Inflammatory macrophage treated with lipopolysaccharide for 1 hour (primary cell): Measurements from ENCODE around the gene CEACAM1.
"Not testable (repeated sequence)": the region's sequence is repeated elsewhere in the genome, so short reads cannot be mapped to it uniquely, and the experiment has no call there.

Experiments
- DNase-seq, 2 donors: peaks; one replicate each; pipeline ENCODE4 v3.0.0-alpha.2; 2020 to 2022

Gene CEACAM1

DNA sequence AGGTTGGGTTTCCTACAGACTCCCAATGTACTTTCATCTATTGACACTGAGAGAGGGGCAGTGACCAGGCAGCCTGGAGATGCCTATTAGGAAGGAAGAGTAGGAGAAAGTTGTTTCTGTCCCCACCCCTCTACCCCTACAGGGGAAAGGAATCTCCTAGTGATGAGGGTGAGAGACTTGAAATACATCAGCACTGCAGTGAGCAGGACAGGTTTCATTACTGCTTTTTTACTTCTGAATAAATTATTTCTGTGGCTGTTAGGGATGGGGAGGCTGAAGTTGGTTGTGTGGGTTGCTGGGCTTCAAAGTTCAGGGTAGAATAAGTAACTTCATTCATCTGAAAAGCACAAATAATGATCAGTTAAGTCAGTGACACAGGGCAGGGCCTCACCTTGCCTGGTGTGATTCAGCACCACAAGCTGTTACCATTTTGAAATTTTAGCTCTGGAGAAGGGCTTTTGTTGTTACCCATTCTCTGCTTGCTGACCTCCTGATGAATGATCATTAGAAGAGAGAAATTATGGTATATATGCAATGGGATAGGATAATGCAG lies 19.3 kb downstream of the CEACAM1 start:
- DNase-seq: no peak

DNA sequence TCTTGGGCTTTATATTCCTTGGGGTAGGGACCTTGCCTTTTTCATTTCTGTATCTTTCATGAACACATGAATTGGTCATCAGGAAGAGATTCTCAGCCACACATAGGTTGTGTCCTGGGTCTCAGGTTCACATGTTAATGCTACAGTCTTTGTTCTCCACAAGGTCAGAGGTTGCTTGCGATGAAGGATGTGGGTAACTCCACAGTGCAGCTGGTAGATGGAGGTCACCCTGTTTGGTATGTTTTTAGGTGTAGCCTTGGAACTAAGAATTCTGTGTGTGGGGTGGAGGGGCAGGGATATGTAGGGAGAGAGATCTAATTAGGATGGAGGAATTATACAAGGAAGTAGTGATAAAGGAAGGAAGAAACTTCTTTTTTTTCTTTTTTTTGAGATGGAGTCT lies 23.2 kb downstream of the CEACAM1 start:
- DNase-seq: no peak

DNA sequence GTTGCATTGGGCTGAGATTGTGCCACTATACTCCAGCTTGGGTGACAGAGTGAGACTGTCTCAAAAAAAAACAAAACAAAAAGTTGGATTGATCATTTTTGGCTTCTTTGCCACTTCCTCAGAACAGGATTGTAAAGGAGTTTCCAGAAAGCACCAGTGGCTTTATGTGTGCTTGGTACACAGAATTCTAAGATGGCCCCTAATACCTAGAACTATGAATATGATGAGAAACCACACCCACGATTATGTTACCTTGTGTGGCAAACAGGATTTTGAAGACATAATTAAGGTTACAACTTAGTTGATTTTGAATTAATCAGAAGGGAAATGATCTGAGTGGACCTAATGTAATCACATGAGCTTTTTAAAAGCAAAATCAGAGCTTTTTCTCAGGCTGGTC lies 26.5 kb downstream of the CEACAM1 start:
- no peak for DNase-seq

DNA sequence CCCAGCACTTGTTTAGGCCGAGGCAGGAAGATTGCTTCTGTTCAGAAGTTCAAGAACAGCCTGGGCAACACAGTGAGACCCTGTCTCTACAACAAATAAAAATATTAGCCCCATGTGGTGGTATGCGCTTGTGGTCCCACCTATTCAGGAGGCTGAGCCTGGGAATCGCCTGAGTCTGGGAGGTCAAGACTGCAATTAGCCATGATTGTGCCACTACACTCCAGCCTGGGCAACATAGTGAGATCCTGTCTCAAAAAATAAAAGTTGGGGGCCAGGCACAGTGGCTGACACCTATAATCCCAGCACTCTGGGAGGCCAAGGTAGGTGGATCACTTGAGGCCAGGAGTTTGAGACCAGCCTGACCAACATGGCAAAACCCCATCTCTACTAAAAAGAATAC lies 27.0 kb downstream of the CEACAM1 start:
- not testable (repeated sequence) for DNase-seq

DNA sequence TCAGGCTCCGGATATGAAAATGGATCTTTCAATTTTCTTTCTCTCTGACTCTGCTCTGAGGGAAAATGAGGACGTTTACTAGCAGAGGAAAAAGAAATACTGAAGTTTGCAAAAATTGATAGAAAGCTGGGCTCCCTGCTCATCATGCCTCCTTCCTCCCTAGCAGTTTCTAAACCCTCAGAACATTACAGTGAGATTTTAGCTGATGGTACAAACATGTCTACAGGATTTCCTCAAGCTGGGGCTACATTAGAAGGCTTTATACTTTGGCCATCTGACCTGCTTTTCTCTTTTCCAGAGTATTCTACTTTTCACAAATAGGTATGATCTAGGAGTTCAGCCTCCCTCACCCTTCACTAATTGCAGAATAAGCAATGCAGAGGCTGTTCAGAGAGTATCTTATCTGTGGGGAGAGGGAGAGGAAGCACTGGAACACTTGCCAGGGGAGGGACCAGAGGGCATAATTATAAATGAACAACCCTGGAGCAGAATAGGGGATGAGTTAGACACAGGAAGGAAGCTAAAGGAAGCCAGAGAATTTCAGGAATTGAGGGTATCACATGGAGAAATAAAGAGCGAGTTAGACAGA lies 30.0 kb downstream of the CEACAM1 start:
- DNase-seq: no peak

DNA sequence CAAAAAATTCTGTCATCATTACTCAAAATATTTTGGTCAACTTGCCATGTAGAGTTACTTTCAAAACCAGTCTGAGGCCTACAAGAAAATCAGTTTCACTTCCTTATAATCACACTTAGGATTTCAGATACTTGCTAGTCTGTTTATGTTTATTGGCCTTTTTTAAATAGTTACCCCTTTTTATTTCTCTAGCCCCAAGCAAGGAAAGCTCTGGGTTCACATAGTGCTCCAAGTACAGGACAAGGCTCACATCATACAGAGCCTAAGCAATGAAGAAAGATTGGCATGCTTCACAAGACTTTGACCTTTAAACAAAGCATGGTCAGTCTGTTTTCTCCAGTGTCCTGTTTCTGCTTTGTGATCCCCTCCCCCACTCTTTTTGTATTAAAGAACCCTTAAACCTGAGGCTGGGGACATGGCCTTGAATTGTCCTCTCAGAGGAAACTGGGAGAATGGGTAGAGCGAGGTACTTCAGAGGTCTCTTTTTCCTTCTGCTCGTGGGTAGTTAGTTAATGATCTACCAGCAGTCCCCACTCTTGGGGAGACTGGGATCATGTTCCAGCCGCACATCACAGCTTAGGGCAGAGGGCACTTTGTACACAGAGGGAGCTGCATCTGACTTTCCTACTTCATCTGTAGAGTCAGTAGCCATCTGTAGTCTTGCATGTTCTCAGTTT lies 30.7 kb downstream of the CEACAM1 start:
- DNase-seq: peak; percentile 48 to 49

DNA sequence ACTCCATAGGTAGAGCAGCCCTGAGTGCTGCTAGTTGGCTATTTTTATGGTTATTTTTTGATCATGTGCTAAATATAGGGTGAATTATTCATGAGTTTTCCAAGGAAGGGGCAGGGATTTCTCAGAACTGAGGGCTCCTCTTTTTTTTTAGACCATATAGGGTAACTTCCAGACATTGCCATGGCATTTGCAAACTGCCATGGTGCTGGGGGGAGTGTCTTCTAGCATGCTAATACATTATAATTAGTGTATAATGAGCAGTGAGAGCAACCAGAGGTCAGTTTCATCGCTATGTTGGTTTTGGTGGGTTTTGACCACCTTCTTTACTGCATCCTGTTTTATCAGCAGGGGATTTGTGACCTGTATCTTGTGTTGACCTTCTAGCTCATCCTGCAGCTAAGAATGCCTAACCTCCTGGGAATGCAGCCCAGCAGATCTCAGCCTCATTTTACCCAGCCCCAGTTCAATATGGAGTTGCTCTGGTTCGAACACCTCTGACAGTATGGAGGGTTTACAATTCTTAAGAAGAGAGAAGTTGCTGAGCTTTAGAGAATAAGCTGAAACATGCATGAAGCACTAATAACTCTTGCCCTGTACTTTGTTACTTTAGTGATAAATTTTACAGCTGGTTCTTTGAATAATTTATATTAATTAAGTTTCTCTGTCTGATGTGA lies 31.7 kb downstream of the CEACAM1 start:
- DNase-seq: no peak

DNA sequence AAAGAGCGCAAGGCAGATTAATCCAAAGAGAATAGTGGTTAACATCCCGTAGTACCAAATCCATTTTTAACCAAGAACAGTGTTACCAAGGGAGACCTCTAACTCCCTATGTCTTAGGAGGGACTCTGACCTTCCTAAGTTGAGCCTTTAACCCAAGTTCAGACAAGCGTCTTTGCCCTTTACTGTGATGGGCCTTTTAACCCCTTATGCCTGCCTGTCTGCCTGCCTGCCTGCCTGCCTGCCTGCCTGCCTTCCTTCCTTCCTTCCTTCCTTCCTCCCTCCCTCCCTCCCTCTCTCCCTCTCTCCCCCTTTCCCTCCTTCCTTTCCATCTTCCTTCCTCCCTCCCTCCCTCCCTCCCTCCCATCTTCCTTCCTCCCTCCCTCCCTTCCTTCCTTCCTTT lies 32.6 kb downstream of the CEACAM1 start:
- DNase-seq: no peak

DNA sequence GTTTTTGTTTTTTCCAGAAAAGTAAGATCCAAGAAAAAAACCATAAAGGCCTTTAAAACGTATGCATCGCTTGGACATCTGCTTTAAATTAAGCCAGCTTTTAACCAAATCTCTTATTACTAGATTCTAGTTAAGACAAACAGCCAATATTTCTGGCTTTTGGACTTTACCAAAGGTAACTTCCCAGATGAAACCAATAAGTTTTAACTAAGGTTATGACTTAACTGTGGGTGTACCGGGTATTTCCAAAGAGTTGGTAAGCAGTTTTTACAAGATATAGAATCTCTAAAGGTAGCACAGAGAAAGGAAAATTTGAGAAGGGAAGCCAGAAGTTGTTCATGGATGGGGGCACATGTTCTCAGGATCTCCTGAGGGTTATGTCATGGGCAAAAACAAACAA lies 34.0 kb downstream of the CEACAM1 start:
- DNase-seq: no peak

DNA sequence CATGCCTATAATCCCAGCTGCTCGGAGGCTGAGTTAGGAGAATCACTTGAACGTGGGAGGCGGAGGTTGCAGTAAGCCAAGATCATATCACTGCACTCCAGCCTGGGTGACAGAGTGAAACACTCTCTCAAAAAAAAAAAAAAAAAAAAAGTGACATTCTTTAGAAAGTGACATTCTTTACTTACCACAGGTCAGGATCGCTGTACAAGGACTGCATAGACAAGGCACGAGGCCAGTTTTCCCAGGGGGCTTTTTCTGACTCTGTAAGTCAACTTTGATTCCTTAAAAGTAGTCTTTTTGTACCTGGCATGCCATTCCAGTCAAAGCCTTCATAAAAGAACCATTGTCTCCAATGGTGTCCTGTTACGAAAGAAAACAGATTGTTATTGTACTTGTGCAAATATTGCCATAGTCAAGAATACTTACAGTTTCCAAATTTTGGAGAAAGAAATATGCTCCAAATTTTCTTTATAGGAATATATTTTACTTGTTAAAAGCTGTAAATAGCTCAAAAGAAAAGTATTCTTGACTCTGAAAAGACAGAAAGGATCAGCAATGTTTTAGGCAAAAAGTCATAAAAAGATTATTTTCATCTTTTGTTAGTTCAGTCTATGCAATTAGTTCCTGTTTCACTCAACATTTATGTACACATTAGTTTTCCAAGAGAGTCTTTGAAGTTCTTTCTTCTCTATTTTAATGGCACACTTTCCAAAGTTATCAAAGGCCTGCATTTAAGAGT lies 39.3 kb downstream of the CEACAM1 start:
- no peak for DNase-seq

DNA sequence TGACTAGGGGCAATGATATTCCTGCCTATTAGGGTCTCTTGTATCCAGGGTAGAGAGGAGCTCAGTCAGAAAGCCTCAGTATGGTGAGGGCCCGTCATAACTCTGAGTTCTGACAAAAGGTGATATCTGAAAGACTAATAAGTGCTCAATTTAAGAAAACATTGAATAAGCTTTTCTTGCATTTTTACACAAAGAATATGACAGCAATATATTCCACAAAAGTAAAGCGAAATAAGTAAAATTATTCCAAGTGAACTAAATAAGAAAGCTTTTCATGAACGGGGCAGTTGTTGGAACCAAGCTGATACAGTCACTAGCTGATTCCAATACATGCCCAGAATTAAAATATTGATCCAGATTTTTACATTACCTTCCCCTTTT lies 40.5 kb downstream of the CEACAM1 start:
- DNase-seq: no peak

DNA sequence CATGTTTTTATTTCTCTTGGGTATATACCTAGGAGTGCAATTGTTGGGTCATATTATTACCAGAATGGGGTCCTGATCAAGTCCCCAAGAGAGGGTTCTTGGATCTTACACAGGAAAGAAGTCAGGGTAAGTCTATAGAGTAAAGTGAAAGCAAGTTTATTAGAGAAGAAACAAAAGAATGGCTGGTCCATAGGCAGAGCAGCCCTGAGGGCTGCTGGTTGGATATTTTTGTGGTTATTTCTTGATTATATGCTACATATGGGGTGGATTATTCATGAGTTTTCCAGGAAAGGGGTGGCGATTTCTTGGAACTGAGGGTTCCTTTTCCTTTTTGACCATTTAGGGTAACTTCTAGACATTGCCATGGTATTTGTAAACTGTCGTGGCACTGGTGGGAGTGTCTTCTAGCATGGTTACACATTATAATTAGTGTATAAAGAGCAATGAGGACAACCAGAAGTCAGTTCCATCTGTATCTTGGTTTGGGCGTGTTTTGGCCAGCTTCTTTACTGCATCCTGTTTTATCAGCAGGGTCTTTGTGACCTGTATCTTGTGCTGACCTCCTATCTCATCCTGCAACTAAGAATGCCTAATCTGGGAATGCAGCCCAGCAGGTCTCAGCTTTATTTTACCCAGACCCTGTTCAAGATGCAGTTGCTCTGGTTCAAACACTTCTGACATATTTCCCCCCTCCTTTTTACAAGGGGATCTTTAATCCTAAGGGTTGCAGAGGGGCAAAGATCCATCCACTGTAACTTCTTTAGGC lies 41.1 kb downstream of the CEACAM1 start:
- DNase-seq: peak in 1 of 2 donors; percentile 60

DNA sequence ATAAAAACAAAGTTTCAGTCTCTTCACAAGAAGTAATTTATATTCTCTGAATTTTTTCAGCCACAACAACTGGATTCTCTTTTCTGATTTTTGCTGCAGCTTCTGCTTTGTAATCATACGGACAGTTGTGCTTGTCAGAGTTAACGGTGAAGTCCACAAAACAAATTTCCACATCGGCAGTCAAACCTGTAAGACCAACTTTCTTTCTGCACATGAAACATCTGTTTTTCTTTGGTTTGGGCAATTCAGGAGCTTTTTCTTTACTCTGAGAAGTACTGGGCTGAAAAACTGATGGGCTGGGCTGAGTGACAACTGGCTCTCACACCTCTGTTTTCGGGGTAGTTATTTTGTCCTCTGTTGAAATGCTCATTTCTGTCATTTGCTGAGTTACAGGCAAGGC lies 43.2 kb downstream of the CEACAM1 start:
- DNase-seq: not testable (repeated sequence)

DNA sequence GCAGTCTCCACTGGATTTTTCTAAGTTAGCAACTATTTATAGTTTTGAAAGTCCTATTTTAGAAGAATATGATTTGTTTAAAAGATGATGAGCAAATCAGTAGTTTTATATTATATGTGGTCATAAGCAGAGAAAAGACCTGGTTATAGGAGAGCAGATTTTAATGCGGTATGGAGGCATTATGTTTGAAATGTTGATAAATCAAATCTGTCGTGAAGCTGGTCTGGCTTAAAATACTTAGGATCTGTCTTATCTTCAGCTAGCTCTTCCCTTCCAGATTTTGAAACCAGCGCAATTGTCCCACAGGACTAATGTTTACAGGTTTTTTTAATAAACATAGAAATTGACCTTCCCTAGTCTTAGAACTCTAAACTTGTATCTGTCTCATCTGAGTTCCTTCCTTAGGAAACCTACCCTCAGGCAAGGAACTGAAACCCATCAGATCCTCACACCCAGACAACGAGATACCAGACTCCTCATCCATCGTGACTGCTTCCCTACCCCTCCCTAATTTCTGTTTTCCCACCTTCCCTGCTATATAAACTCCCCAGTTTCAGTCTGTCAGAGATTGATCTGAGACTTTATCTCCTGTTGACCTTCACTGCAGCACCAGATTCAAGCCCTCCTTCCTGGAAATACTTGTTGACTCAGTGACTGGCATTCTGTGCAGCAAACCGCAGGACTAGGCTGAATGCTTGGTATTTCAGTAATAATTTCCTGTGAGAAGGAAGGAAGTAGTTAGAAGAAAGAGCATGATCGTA lies 47.8 kb downstream of the CEACAM1 start:
- peak in 1 of 2 donors; percentile 58 for DNase-seq

DNA sequence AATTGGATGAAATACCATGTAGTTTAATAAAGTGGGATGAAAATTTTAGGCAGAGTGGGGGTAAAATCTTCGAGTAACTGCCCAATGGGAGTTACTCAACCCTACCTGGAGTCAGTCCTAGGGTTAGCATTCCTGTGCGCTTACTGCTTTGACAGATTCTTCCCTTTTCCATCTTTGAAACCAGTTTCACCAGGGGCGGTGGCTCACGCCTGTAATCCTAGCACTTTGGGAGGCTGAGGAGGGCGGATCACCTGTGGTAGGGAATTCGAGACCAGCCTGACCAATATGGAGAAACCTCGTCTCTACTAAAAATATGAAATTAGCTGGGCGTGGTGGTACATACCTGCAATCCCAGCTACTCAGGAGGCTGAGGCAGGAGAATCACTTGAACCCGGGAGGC lies 48.5 kb downstream of the CEACAM1 start:
- no peak for DNase-seq

DNA sequence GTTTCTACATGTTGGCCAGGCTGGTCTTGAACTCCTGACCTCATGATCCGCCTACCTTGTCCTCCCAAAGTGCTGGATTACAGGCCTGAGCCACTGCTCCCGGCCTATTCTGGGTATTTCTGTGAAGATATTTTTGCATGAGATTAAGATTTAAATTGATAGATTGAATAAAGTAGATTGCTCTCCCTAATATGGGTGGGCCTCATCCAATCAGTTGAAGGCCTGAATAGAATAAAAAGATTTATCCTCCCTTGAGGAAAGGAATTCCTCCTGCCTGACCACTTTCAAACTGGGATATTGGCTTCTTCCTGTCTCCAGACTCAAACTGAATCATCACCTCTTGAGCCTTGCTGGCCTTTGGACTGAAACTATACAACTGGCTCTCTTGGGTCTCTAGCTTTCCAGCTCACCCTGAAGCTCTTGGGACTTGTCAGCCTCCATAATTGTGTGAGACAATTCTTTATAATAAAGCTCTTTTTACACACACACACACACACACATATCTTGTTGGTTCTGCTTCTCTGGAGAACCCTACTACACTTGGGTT lies 49.4 kb downstream of the CEACAM1 start:
- DNase-seq: no peak

DNA sequence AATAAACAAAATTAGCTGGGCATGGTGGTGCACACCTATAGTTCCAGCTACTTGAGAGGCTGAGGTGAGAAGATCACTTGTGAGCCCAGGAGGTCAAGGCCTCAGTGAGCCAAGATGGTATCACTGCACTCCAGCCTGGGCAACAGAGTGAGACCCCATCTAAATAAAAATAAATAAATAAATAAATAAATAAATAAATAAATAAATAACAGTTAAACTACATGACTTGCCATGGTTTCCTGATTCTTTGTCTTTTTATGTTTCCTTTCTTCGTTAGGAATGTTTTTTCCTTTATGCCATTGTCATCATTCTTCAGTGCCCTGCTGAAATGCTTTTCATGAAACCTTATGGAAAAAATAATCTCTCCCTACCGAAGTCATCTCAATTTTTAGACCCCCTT lies 50.3 kb downstream of the CEACAM1 start:
- no peak for DNase-seq

DNA sequence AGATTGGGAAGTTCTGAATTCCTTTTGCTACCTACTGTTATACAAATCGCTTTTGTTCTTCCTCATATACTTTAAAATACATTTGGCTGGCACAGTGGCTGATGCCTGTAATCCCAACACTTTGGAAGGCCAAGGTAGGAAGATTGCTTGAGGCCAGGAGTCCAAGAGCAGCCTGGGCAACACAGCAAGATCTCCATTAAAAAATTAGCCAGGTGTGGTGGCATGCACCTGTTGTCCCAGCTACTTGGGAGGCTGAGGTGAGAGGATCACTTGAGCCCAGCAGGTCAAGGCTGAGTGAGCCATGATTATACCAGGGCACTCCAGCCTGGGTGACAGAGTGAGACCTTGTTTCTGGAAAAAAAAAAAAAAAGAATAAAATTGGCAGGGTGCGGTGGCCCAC lies 51.2 kb downstream of the CEACAM1 start:
- DNase-seq: no peak

DNA sequence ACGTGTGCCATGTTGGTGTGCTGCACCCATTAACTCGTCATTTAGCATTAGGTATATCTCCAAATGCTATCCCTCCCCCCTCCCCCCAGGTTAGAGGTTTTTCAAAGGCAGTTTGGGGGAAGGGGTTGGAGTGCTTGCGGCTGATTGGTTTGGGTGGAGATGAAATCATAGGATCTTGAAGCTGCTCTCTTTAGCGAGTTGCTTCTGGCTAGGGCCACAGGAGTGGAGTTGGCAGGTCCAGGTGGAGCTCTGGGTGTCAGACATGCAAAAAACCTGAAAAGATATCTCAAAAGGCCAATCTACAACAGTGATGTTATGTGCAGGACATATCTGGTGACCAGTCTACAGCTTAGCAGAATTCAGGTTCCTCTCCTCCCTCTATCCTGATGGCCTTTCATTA lies 52.9 kb downstream of the CEACAM1 start:
- no peak for DNase-seq

DNA sequence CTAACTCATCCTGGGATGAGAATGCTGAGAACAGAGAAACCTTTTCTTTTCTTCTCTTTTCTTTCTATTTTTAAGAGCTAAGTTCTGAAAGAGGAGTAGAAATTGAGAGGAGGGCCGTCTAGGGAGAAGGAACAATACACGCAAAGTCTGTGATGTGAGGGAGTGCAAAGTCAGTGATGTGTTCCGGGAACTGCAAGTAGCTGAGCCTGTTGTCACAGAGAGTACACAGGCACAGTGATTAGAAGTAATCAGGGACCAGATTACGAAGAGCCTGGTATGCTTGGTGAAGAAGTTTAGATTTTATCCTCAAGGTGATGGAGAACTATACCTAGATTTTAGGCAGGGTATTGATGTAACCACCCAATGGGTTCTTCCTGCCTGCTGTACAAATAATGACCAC lies 53.5 kb downstream of the CEACAM1 start:
- DNase-seq: no peak

DNA sequence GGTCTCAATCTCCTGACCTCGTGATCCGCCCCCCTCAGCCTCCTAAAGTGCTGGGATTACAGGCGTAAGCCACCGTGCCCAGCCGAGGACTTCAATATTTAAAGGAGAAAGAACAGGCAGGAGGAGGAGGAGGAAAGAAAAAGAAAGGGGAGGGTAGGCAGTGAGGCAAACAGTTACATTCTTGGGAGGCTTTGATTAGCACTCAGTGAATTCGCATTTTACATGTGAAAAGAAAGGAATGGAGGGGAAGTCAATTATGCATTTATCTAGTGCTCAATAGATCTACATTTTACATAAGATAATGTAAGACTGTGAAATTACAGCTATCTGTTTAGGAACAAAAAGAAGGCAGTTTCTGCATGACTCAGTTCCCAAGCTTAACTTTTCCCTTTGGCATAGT lies 54.6 kb downstream of the CEACAM1 start:
- no peak for DNase-seq
